ENCODE data around the gene ABI3BP. TPM values are rescaled to one million over a fixed set of nuclear protein-coding genes. Genes with fewer than 3 reads are reported as not detected.

The ABI3BP gene
- total RNA-seq, 4 donors from 2014 or later, result 6.2 to 68.7 (median 18.8) TPM

DNA sequence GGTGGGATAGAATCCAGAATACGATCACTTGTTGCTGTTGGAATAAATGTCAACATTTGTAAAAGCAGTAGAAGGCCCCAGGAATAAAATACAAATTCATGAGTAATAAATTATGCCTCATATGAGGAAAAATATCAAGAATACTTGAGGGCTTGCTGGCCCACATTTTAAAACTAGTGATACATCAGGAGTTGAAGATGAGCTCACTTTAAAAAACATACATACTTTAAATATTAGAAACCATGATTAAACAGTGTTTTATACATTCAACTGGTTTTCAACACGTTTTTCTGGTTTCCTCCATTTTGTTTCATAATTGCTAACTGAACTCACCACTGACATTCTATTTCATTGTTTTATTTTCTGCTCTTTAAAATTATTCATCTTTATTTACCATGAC, 142.5 kb downstream of the ABI3BP start:
- H3K27ac ChIP-seq, result no peak overlapping the region
- 66 to 68% methylated on average over 2 of the region's 2 CpGs for WGBS, 2 donors
- no peak overlapping the region for H3K4me3 ChIP-seq
- TF ChIP-seq CTCF (IDR thresholded peaks at IDR 0.05), result no peak
- no peak for TF ChIP-seq POLR2A (IDR thresholded peaks at IDR 0.05)
- no peak for DNase-seq
- intact Hi-C loops (cut with DNase I), result no loop called here
- H3K27me3 ChIP-seq, result no peaks in the 10 kb centered on the region
- no peaks in the 10 kb centered on the region for H3K36me3 ChIP-seq
- no peaks in the 10 kb centered on the region for H3K9me3 ChIP-seq
- no peaks in the 10 kb centered on the region for H3K4me1 ChIP-seq

GRCh38 chr3:100850156-100850555, 143.1 kb downstream of the ABI3BP start:
- H3K4me1 ChIP-seq, result no peaks in the 10 kb centered on the region
- intact Hi-C loops (cut with DNase I), result no loop called here
- H3K36me3 ChIP-seq, result no peaks in the 10 kb centered on the region

DNA sequence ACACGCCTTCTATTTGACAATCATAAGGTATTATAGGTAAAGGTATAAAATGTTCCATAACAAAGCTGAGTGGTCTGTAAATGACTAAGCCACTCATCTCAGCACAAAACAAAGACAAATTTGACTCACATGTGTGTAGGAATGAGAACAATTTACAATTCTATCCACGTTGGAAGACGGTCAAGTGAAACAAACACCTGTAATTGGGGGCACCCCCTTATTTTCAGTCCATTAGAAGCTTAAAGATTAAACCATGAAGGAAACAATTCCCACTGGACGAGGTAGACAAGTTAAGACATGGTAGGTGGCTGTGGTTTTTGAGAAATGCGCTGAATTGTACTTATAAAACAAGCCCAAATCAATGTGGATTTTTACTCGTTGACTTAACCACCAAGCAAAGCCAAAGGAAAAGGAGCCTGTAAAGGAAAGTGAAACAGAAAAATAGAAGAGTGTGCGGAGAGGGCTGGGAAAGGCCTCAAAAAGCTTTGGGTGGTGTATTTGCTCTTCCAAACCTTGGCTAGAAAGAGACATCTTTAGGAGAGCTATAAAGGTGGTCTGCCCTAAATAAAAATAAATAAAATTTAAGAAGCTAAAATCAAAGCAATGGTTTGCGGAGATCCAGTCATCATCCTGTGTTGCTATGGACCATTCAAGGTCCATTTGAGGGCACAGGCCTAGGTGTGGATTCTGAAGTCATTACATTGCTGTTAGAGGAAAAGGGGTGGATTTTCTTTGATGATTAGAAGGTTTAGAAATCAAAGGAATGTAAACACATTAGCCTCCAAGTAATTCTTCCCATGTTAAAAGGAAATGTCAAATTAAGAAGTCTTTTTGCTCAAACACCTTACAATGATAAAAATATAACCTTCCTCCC, 148.9 kb downstream of the ABI3BP start:
- TF ChIP-seq POLR2A (IDR thresholded peaks at IDR 0.05) (no peak), CTCF (IDR thresholded peaks at IDR 0.05) (no peak)
- DNase-seq, result no peak
- Histone ChIP-seq H3K9me3 (no peaks in the 10 kb centered on the region), H3K4me3 (no peak overlapping the region), H3K27ac (no peak overlapping the region), H3K27me3 (no peaks in the 10 kb centered on the region), H3K36me3 (no peaks in the 10 kb centered on the region), H3K4me1 (no peaks in the 10 kb centered on the region)
- intact Hi-C loops (cut with DNase I), result no loop called here
- WGBS, 2 donors, result 40 to 52% methylated on average over 8 of the region's 8 CpGs

More at GRCh38 chr3:100850156-100850555, 143.1 kb downstream of the ABI3BP start:
- H3K27me3 ChIP-seq, result no peaks in the 10 kb centered on the region
- no peak overlapping the region for H3K27ac ChIP-seq
- TF ChIP-seq CTCF (IDR thresholded peaks at IDR 0.05) (no peak), POLR2A (IDR thresholded peaks at IDR 0.05) (no peak)
- no peak overlapping the region for H3K4me3 ChIP-seq
- no peak for DNase-seq
- H3K9me3 ChIP-seq, result no peaks in the 10 kb centered on the region
- 65 to 73% methylated on average over 3 of the region's 3 CpGs for WGBS, 2 donors

GRCh38 chr3:100838157-100838556, 155.1 kb downstream of the ABI3BP start:
- WGBS, 2 donors, result 56 to 65% methylated on average over 2 of the region's 2 CpGs
- H3K27me3 ChIP-seq, result no peaks in the 10 kb centered on the region
- DNase-seq, result no peak
- H3K9me3 ChIP-seq, result no peaks in the 10 kb centered on the region
- intact Hi-C loops (cut with DNase I), result no loop called here
- H3K27ac ChIP-seq, result no peak overlapping the region
- TF ChIP-seq POLR2A (IDR thresholded peaks at IDR 0.05), result no peak
- TF ChIP-seq CTCF (IDR thresholded peaks at IDR 0.05), result no peak
- H3K4me3 ChIP-seq, result no peak overlapping the region
- no peaks in the 10 kb centered on the region for H3K4me1 ChIP-seq
- no peaks in the 10 kb centered on the region for H3K36me3 ChIP-seq

DNA sequence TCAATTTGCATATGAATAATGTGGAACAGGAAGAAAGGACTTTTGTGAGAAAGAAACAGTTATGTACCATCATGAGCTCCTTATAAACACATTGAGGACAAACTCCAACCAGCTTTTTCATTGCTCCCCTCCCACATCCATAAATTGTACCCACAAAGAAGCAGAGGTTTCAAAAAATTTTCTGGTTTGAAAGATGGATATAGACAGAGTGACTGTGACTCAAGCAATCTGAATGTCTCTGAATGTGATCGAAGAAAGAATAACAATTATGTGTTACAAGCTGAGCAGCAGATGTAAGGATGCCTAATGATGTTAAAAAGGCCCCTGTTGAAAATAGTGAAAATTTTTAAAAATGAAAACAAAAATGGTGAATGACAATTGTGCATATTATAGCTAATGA, 156.6 kb downstream of the ABI3BP start:
- H3K4me1 ChIP-seq, result no peaks in the 10 kb centered on the region
- H3K27me3 ChIP-seq, result no peaks in the 10 kb centered on the region
- H3K4me3 ChIP-seq, result no peak overlapping the region
- H3K27ac ChIP-seq, result no peak overlapping the region
- WGBS, 2 donors, result 89 to 93% methylated on average over 1 of the region's 1 CpG
- intact Hi-C loops (cut with DNase I), result no loop called here
- no peak for DNase-seq
- no peak for TF ChIP-seq CTCF (IDR thresholded peaks at IDR 0.05)
- TF ChIP-seq POLR2A (IDR thresholded peaks at IDR 0.05), result no peak
- H3K9me3 ChIP-seq, result no peaks in the 10 kb centered on the region
- no peaks in the 10 kb centered on the region for H3K36me3 ChIP-seq
